HL-60 (cell line): ENCODE measurements around the gene HHAT.

ENCODE experiments used
- CTCF ChIP-seq: IDR thresholded peaks from one replicate; pipeline ENCODE4 v1.5.1; 2011; ENCODE audit warnings: low read length, control low read depth, inconsistent platforms; ENCODE audit not compliant: insufficient read depth
- POLR2AphosphoS5 ChIP-seq: IDR thresholded peaks from 2 replicates; pipeline ENCODE4 v1.6.1; 2012; ENCODE audit warnings: low read depth
- SPI1 ChIP-seq: IDR thresholded peaks from 2 replicates; pipeline ENCODE4 v1.6.1; 2012; ENCODE audit warnings: low read depth, mild to moderate bottlenecking, borderline replicate concordance
- TF ChIP-seq, protein P1 (sequence below): IDR thresholded peaks from 2 replicates; pipeline ENCODE4 v1.6.1; 2012; ENCODE audit warnings: low read depth; ENCODE audit not compliant: insufficient replicate concordance

DNA sequence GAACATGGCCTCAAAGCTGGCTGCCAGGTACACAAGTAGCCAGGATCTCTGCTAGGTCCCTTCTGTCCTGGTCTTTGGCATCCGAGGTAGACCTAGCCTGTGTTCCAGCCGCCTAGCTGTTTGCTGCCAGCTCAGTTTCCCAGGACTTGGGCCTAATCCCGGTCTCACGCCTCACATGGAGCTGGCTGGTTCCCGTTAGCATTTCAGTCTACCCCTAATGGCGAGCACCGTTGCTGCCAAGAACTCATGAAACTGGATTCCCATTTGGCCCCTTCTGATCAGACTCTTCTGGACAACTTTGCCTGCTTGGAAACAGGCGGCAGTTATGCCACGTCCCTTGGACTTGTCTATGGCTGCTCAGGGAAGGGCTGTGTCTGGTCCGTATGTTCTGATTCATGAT, 26.2 kb upstream of the HHAT start:
- TF ChIP-seq CTCF (no peak), POLR2AphosphoS5 (no peak), SPI1 (no peak)
- TF ChIP-seq, protein P1, sequence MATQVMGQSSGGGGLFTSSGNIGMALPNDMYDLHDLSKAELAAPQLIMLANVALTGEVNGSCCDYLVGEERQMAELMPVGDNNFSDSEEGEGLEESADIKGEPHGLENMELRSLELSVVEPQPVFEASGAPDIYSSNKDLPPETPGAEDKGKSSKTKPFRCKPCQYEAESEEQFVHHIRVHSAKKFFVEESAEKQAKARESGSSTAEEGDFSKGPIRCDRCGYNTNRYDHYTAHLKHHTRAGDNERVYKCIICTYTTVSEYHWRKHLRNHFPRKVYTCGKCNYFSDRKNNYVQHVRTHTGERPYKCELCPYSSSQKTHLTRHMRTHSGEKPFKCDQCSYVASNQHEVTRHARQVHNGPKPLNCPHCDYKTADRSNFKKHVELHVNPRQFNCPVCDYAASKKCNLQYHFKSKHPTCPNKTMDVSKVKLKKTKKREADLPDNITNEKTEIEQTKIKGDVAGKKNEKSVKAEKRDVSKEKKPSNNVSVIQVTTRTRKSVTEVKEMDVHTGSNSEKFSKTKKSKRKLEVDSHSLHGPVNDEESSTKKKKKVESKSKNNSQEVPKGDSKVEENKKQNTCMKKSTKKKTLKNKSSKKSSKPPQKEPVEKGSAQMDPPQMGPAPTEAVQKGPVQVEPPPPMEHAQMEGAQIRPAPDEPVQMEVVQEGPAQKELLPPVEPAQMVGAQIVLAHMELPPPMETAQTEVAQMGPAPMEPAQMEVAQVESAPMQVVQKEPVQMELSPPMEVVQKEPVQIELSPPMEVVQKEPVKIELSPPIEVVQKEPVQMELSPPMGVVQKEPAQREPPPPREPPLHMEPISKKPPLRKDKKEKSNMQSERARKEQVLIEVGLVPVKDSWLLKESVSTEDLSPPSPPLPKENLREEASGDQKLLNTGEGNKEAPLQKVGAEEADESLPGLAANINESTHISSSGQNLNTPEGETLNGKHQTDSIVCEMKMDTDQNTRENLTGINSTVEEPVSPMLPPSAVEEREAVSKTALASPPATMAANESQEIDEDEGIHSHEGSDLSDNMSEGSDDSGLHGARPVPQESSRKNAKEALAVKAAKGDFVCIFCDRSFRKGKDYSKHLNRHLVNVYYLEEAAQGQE, result no peak
